ENCODE measurements around the gene MAD2L2.

The MAD2L2 gene

GRCh38 chr1:11691928-11692711 is 11.2 kb upstream of the MAD2L2 start:
- Histone ChIP-seq H3K27ac (no peak overlapping the region), H3K4me3 (ENCODE audit: low read depth, low read length) (no peak overlapping the region), H3K27me3 (replicated peaks) (peaks cover 48% of the 10 kb centered on the region), H3K36me3 (replicated peaks) (no peaks in the 10 kb centered on the region)
- TF ChIP-seq CTCF (IDR thresholded peaks at IDR 0.05; ENCODE audit: low read depth, low read length, missing control alignments): no peak
- no peak for DNase-seq
- in situ Hi-C loops (cut with HindIII; ENCODE audit: low pct_ligation_motif_present, low sequenced_read_pairs): no loop called here

- Histone ChIP-seq H3K4me3 (ENCODE audit: low read depth, low read length) (no peak within 1 kb of the TSS), H3K27me3 (replicated peaks) (peaks cover 48% of the 10 kb centered on the region), H3K36me3 (replicated peaks) (no peaks in the 10 kb centered on the region), H3K27ac (no peak within 1 kb of the TSS)
- TF ChIP-seq CTCF (IDR thresholded peaks at IDR 0.05; ENCODE audit: low read depth, low read length, missing control alignments): no peak
- DNase-seq: no peak
- in situ Hi-C loops (cut with HindIII; ENCODE audit: low pct_ligation_motif_present, low sequenced_read_pairs): no loop called here
These were observed 10.5 kb upstream of the MAD2L2 start, which contains the start of gene DRAXIN for GRCh38 chr1:11691302-11691914. Gene DRAXIN, plus strand, starts transcription at chr1:11691710. Its CDS starts 14,549 bp downstream, at chr1:11706259.

GRCh38 chr1:11690397-11691301 is 9.7 kb upstream of the MAD2L2 start:
- TF ChIP-seq CTCF (IDR thresholded peaks at IDR 0.05; ENCODE audit: low read depth, low read length, missing control alignments): no peak

GRCh38 chr1:11688506-11688905 is 7.6 kb upstream of the MAD2L2 start:
- no peak overlapping the region for H3K4me3 ChIP-seq (ENCODE audit: low read depth, low read length)
- no peak for TF ChIP-seq CTCF (IDR thresholded peaks at IDR 0.05; ENCODE audit: low read depth, low read length, missing control alignments)
- peaks cover 36% of the 10 kb centered on the region for H3K27me3 ChIP-seq (replicated peaks)
- no peaks in the 10 kb centered on the region for H3K36me3 ChIP-seq (replicated peaks)
- in situ Hi-C loops (cut with HindIII; ENCODE audit: low pct_ligation_motif_present, low sequenced_read_pairs): no loop called here
- no peak for DNase-seq
- H3K27ac ChIP-seq: no peak overlapping the region

More at GRCh38 chr1:11690397-11691301, 9.7 kb upstream of the MAD2L2 start:
- no peaks in the 10 kb centered on the region for H3K36me3 ChIP-seq (replicated peaks)
- no peak for DNase-seq
- no peak overlapping the region for H3K4me3 ChIP-seq (ENCODE audit: low read depth, low read length)
- in situ Hi-C loops (cut with HindIII; ENCODE audit: low pct_ligation_motif_present, low sequenced_read_pairs): no loop called here
- H3K27me3 ChIP-seq (replicated peaks): peaks cover 48% of the 10 kb centered on the region
- no peak overlapping the region for H3K27ac ChIP-seq

- no peak for DNase-seq
- no peak overlapping the region for H3K27ac ChIP-seq
- TF ChIP-seq CTCF (IDR thresholded peaks at IDR 0.05; ENCODE audit: low read depth, low read length, missing control alignments): no peak
- no peaks in the 10 kb centered on the region for H3K36me3 ChIP-seq (replicated peaks)
- H3K4me3 ChIP-seq (ENCODE audit: low read depth, low read length): no peak overlapping the region
- peaks cover 8% of the 10 kb centered on the region for H3K27me3 ChIP-seq (replicated peaks)
- in situ Hi-C loops (cut with HindIII; ENCODE audit: low pct_ligation_motif_present, low sequenced_read_pairs): no loop called here
These were observed 4.3 kb upstream of the MAD2L2 start for GRCh38 chr1:11685210-11685752.
